ENCODE data around the gene HIPK2. TPM values are rescaled to one million over a fixed set of nuclear protein-coding genes. Genes with fewer than 3 reads are reported as not detected.

HIPK2 gene
- polyA plus RNA-seq, 3 donors: 1.6 to 12.1 (median 3.0) TPM

DNA sequence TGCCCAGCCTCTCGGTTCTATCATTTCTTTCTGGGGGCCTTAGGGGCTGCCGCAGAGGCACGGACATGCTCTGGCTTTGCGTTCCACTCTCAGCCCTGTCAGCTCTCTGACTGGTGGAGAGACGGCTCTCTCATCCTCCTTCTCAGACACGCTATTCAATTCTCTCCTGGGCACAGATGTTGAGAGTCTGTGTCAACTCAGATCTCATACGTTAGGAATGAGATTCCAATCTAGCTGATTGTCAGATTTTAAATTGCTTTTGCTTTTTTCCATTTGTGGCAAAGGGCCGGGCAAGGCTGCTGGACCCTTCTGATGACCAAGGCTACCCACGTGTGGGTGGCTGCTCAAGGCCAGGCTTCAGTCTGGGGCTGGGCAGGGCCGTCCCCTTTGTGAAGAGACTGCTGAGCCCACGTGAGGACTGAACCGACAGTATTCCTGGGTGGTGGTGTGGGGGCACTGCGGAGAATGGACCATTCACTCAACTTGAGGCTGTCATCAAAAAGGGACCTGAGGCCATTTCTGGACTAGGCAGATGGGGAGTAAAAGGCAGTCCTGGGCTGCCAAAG is 182.8 kb downstream of the HIPK2 start:
- Histone ChIP-seq H3K27me3 (ENCODE audit: control insufficient read depth in 2 of 2, insufficient read depth in 2 of 2, low read length in 2 of 2) (no peaks in the 10 kb centered on the region), H3K4me1 (ENCODE audit: control insufficient read depth in 1 of 2, insufficient read depth in 2 of 2, low read length in 2 of 2) (no peaks in the 10 kb centered on the region), H2AFZ (ENCODE audit: insufficient read depth, low read depth, low read length, poor library complexity, severe bottlenecking) (no peak overlapping the region), H3K9ac (ENCODE audit: insufficient read depth, low read length, poor library complexity, severe bottlenecking) (no peak overlapping the region), H3K4me3 (replicated peaks in 1 of 3; ENCODE audit: low read depth in 2 of 3, low read length in 3 of 3) (no peak overlapping the region), H3K79me2 (ENCODE audit: insufficient read depth, low read length) (no peaks in the 10 kb centered on the region), H4K20me1 (ENCODE audit: insufficient read depth, low read length) (peaks cover 12% of the 10 kb centered on the region), H3K9me3 (replicated peaks in 1 of 2; ENCODE audit: control insufficient read depth in 1 of 2, insufficient read depth in 1 of 2, low read length in 2 of 2) (no peaks in the 10 kb centered on the region), H3K4me2 (replicated peaks; ENCODE audit: extremely low read depth, low read length, poor library complexity, severe bottlenecking) (no peak overlapping the region), H3K36me3 (replicated peaks in 1 of 2; ENCODE audit: control insufficient read depth in 1 of 2, insufficient read depth in 2 of 2, low read length in 2 of 2) (peaks cover 100% of the 10 kb centered on the region in 2 donors), H3K27ac (ENCODE audit: low read depth in 1 of 2, low read length in 2 of 2) (no peak overlapping the region)
- Mint-ChIP-seq H3K9me3 (no peaks in the 10 kb centered on the region), H3K4me3 (no peak overlapping the region), H3K27me3 (ENCODE audit: low read depth in 3 of 3) (no peaks in the 10 kb centered on the region), H3K27ac (no peak overlapping the region), H3K4me1 (no peaks in the 10 kb centered on the region), H3K36me3 (peaks cover 90 to 92% of the 10 kb centered on the region in 2 donors)
- TF ChIP-seq, protein P1, sequence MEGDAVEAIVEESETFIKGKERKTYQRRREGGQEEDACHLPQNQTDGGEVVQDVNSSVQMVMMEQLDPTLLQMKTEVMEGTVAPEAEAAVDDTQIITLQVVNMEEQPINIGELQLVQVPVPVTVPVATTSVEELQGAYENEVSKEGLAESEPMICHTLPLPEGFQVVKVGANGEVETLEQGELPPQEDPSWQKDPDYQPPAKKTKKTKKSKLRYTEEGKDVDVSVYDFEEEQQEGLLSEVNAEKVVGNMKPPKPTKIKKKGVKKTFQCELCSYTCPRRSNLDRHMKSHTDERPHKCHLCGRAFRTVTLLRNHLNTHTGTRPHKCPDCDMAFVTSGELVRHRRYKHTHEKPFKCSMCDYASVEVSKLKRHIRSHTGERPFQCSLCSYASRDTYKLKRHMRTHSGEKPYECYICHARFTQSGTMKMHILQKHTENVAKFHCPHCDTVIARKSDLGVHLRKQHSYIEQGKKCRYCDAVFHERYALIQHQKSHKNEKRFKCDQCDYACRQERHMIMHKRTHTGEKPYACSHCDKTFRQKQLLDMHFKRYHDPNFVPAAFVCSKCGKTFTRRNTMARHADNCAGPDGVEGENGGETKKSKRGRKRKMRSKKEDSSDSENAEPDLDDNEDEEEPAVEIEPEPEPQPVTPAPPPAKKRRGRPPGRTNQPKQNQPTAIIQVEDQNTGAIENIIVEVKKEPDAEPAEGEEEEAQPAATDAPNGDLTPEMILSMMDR (IDR thresholded peaks at IDR 0.05): no peak
- 100% methylated on average over 13 of the region's 13 CpGs for WGBS (ENCODE audit: insufficient coverage)
- intact Hi-C loops (cut with micrococcal nuclease): no loop called here
- no peak for DNase-seq

DNA sequence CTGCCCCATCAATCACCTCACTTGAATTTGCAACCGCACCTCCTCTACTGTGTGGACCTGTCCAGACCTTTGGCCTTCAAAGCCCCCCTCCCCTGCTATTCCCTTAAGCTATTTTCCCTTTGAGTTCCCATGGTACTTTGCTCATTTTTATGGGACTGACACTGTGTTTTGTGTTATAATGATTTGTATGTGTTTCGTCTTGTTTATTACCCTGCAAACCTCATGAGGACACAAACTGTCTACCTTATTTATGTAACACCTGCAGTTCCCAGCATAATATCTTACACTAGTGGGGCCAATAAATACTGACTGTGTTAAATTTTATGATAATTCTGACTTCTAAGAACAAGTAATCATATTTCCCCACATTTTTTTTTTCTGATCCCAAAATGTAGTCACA is 183.7 kb downstream of the HIPK2 start:
- Mint-ChIP-seq H3K4me3 (no peak overlapping the region), H3K27me3 (ENCODE audit: low read depth in 3 of 3) (no peaks in the 10 kb centered on the region), H3K27ac (no peak overlapping the region), H3K36me3 (peaks cover 91 to 95% of the 10 kb centered on the region in 2 donors), H3K4me1 (peaks cover 5% of the 10 kb centered on the region), H3K9me3 (no peaks in the 10 kb centered on the region)
- intact Hi-C loops (cut with micrococcal nuclease): no loop called here
- Histone ChIP-seq H3K4me1 (ENCODE audit: control insufficient read depth in 1 of 2, insufficient read depth in 2 of 2, low read length in 2 of 2) (peaks cover 1 to 2% of the 10 kb centered on the region in 2 donors), H3K36me3 (replicated peaks in 1 of 2; ENCODE audit: control insufficient read depth in 1 of 2, insufficient read depth in 2 of 2, low read length in 2 of 2) (peaks cover 96 to 100% of the 10 kb centered on the region in 2 donors), H3K9me3 (replicated peaks in 1 of 2; ENCODE audit: control insufficient read depth in 1 of 2, insufficient read depth in 1 of 2, low read length in 2 of 2) (no peaks in the 10 kb centered on the region), H3K9ac (ENCODE audit: insufficient read depth, low read length, poor library complexity, severe bottlenecking) (no peak overlapping the region), H3K27ac (ENCODE audit: low read depth in 1 of 2, low read length in 2 of 2) (no peak overlapping the region), H4K20me1 (ENCODE audit: insufficient read depth, low read length) (peaks cover 13% of the 10 kb centered on the region), H3K4me3 (replicated peaks in 1 of 3; ENCODE audit: low read depth in 2 of 3, low read length in 3 of 3) (no peak overlapping the region), H2AFZ (ENCODE audit: insufficient read depth, low read depth, low read length, poor library complexity, severe bottlenecking) (no peak overlapping the region), H3K27me3 (ENCODE audit: control insufficient read depth in 2 of 2, insufficient read depth in 2 of 2, low read length in 2 of 2) (no peaks in the 10 kb centered on the region), H3K79me2 (ENCODE audit: insufficient read depth, low read length) (no peaks in the 10 kb centered on the region), H3K4me2 (replicated peaks; ENCODE audit: extremely low read depth, low read length, poor library complexity, severe bottlenecking) (no peak overlapping the region)
- no peak for DNase-seq
- no CpG with 5 or more reads among the region's 2 CpGs for WGBS (ENCODE audit: insufficient coverage)
- TF ChIP-seq, protein P1 (IDR thresholded peaks at IDR 0.05): no peak

Data from CD14-positive monocyte (primary cell).